Chondrocyte (in vitro differentiated cells): Measurements from ENCODE around the gene CLMN. TPM values are rescaled to one million over a fixed set of nuclear protein-coding genes. Genes with fewer than 3 reads are reported as not detected.
A peak's percentile ranks its signal among the peaks of the same experiment; 100 is the strongest.

Source experiments
- DNase-seq: peaks from one replicate; pipeline ENCODE4 v3.0.0; 2021; ENCODE audit warnings: mixed read lengths, low spot score
- H3K27ac Mint-ChIP-seq: one replicate; pipeline ENCODE4 v1.8.0; 2021; ENCODE audit warnings: mild to moderate bottlenecking, moderate library complexity, mixed read lengths; ENCODE audit not compliant: unreplicated experiment
- H3K27me3 Mint-ChIP-seq: 2 replicates; pipeline ENCODE4 v1.8.0; 2021; ENCODE audit warnings: low read depth, mixed read lengths
- H3K36me3 Mint-ChIP-seq: 2 replicates; pipeline ENCODE4 v1.8.0; 2021; ENCODE audit warnings: low read depth, mixed read lengths
- H3K4me1 Mint-ChIP-seq: 2 replicates; pipeline ENCODE4 v1.8.0; 2021; ENCODE audit warnings: low read depth, mild to moderate bottlenecking, mixed read lengths
- H3K4me3 Mint-ChIP-seq: one replicate; pipeline ENCODE4 v1.8.0; 2021; ENCODE audit warnings: mild to moderate bottlenecking, moderate library complexity, mixed read lengths; ENCODE audit not compliant: unreplicated experiment
- H3K9me3 Mint-ChIP-seq: 2 replicates; pipeline ENCODE4 v1.8.0; 2021; ENCODE audit warnings: low read depth, mixed read lengths
- total RNA-seq: library from RNA; stranded (reverse); gene quantifications from 3 replicates; pipeline ENCODE4 v1.2.1, GENCODE V29; 2021
- TF ChIP-seq, protein P1 (sequence below): fragments of 200-600 bp; sonication (generic); IDR thresholded peaks from 2 replicates; pipeline ENCODE4 v1.5.0; 2021; ENCODE audit warnings: antibody characterized with exemption, mild to moderate bottlenecking, moderate library complexity

Gene CLMN
- total RNA-seq, 1 donor from 2014 or later, result 7.3 TPM

DNA sequence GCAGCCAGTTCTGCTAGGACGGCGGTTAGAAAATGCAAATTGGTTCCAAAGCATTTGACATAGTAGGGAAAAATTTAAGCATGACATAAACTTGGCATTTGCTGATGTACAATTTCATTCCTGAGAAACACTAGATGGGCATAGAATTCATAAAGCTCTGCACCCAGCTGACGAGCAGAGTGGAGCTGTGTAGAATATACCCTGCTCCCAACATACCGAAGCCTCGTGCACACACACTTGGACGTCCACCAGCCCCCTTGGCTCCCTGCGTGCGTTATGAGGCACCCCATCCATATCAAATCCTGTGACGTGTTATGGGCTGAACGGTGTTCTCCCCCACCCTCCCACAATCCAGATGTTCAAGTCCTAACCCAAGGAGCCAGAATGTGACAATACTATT is 65.4 kb downstream of the CLMN start:
- Mint-ChIP-seq H3K36me3 (no peaks in the 10 kb centered on the region), H3K27ac (no peak overlapping the region), H3K4me1 (peaks cover 22% of the 10 kb centered on the region), H3K9me3 (no peaks in the 10 kb centered on the region), H3K4me3 (no peak overlapping the region), H3K27me3 (no peaks in the 10 kb centered on the region)
- TF ChIP-seq, protein P1, sequence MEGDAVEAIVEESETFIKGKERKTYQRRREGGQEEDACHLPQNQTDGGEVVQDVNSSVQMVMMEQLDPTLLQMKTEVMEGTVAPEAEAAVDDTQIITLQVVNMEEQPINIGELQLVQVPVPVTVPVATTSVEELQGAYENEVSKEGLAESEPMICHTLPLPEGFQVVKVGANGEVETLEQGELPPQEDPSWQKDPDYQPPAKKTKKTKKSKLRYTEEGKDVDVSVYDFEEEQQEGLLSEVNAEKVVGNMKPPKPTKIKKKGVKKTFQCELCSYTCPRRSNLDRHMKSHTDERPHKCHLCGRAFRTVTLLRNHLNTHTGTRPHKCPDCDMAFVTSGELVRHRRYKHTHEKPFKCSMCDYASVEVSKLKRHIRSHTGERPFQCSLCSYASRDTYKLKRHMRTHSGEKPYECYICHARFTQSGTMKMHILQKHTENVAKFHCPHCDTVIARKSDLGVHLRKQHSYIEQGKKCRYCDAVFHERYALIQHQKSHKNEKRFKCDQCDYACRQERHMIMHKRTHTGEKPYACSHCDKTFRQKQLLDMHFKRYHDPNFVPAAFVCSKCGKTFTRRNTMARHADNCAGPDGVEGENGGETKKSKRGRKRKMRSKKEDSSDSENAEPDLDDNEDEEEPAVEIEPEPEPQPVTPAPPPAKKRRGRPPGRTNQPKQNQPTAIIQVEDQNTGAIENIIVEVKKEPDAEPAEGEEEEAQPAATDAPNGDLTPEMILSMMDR, result no peak
- DNase-seq, result no peak

DNA sequence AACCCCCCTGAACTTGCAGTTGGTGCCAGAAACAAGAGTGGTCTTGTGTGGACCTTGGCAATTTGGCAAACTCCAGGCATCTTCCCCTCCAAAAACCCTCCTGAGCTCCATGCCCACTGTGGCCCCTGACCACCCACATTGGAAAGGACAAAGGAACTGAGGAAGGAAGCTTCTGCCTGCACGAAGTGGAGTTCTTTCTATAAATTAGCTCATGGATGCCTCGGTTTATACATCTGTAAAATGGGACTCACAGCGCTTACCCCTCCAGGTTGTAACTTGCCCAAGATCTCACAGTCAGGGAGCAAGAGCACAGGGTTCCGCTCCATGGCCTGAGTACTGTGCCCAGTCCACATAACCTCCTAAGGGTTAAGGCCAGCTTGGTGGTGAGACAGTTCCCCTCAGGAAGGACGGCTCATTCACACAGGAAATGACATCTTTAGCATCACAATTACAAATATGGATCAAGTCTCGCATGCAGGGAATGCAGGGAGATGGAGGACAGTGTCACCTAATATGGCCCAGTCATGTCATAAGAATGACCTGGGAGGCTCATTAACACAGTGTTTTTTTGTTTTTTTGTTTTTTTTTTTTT is 66.6 kb downstream of the CLMN start:
- Mint-ChIP-seq H3K9me3 (no peaks in the 10 kb centered on the region), H3K4me1 (peaks cover 33% of the 10 kb centered on the region), H3K36me3 (no peaks in the 10 kb centered on the region), H3K27ac (no peak overlapping the region), H3K4me3 (no peak overlapping the region), H3K27me3 (no peaks in the 10 kb centered on the region)
- DNase-seq, result no peak
- TF ChIP-seq, protein P1, result no peak

DNA sequence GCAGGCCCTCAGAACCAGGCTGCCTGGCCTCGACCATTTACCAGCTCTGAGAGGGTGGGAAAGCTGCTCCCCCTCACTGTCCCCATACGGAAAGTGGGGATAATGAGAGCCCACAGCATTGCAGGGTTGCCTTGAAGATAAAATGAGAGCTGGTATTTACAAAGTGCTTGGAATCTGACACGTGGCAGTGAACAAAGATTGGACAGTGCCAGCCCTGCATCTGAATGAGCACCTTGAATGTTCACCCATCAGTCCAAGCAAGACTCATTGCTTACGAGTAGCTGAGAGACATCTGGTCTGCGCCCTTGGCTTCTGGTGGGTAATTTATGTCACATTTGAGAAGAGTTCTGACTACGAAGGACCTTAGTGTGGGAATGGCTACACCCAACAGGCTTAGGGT is 67.5 kb downstream of the CLMN start:
- H3K36me3 Mint-ChIP-seq, result no peaks in the 10 kb centered on the region
- H3K4me1 Mint-ChIP-seq, result peaks cover 37% of the 10 kb centered on the region
- TF ChIP-seq, protein P1, result no peak
- H3K9me3 Mint-ChIP-seq, result no peaks in the 10 kb centered on the region
- H3K27ac Mint-ChIP-seq, result no peak overlapping the region
- H3K4me3 Mint-ChIP-seq, result no peak overlapping the region
- no peak for DNase-seq
- H3K27me3 Mint-ChIP-seq, result no peaks in the 10 kb centered on the region

DNA sequence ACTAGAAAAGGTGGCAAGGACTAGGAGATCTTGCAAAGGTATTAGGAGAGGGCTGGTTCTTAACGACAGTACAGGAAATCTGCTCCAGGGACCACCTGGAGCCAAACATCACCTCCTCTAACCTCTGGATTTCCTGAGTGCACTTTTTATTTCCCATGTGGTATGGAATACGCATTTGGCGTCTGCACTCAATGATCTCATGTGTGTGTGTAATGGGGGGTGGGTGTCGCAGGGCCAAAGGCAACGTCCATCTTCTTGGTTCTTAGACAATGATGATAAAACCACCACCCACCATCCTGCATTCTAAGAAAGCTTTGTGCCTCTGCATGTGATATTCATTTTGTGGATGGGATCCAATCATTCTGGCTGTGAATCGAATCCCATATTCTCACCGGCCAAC is 68.8 kb downstream of the CLMN start:
- Mint-ChIP-seq H3K27ac (no peak overlapping the region), H3K36me3 (no peaks in the 10 kb centered on the region), H3K4me3 (no peak overlapping the region), H3K9me3 (no peaks in the 10 kb centered on the region), H3K27me3 (no peaks in the 10 kb centered on the region), H3K4me1 (peaks cover 32% of the 10 kb centered on the region)
- DNase-seq, result peak; percentile 10
- TF ChIP-seq, protein P1, result no peak

DNA sequence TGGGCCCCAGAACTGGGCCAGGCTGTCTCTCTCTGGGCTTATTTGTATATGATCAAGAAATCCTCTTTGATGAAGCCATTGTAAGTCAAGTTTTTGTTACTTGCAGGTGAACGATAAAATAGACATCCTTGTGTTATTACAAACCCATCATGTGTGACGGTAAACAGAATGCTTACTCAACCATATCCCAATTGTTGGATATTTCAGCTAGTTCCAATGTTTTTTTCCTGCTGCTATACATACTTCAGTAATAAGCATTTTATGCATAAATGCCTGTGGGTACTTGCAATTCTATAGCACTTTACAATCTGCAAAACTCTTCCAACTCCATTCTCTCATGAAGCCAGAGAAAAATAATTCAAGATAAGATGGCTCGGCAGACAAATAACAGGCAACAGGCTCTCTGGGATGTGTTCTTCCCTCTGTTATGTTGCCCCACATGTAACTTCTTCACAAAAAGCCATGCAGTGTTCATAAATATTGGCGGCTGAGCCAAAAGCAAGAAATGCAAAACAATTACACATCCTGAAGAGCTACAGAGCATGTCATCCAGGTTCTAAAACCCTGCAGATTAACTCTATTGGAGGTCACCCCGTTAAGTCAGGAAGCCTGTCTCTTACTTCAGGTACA is 69.5 kb downstream of the CLMN start:
- H3K36me3 Mint-ChIP-seq, result no peaks in the 10 kb centered on the region
- peaks cover 26% of the 10 kb centered on the region for H3K4me1 Mint-ChIP-seq
- TF ChIP-seq, protein P1, result no peak
- no peaks in the 10 kb centered on the region for H3K9me3 Mint-ChIP-seq
- no peak overlapping the region for H3K4me3 Mint-ChIP-seq
- no peak overlapping the region for H3K27ac Mint-ChIP-seq
- DNase-seq, result no peak
- H3K27me3 Mint-ChIP-seq, result no peaks in the 10 kb centered on the region
